Thoracic aorta (tissue), 2 donors: Measurements from ENCODE around the gene KCNMB2. TPM values are rescaled to one million over a fixed set of nuclear protein-coding genes. Genes with fewer than 3 reads are reported as not detected.
"Not testable (repeated sequence)": the region's sequence is repeated elsewhere in the genome, so short reads cannot be mapped to it uniquely, and the experiment has no call there.

Source experiments
- ATAC-seq: fragments of 150-250 bp; one replicate; pipeline ENCODE4 v1.8.0; 2017; ENCODE audit warnings: low read depth; ENCODE audit not compliant: insufficient number of reproducible peaks, low FRiP score
- DNase-seq: peaks from one replicate; pipeline ENCODE4 v3.0.0-alpha.2; 2020; ENCODE audit warnings: low spot score
- H3K27ac ChIP-seq, 2 donors: fragments of 200-600 bp; sonication (generic); 1 replicate in 1 of 2; 2 replicates in 1 of 2; pipeline ENCODE4 v1.5.1; 2016; ENCODE audit warnings: mild to moderate bottlenecking in 2 of 2, moderate library complexity in 2 of 2
- H3K27me3 ChIP-seq: fragments of 200-600 bp; sonication (generic); replicated peaks from 2 replicates; pipeline ENCODE4 v1.6.0; 2016; ENCODE audit warnings: mild to moderate bottlenecking; ENCODE audit not compliant: insufficient read depth
- H3K36me3 ChIP-seq: fragments of 200-600 bp; sonication (generic); one replicate; pipeline ENCODE4 v1.5.1; 2016
- H3K4me1 ChIP-seq, 2 donors: fragments of 200-600 bp; sonication (generic); 1 replicate in 1 of 2; 2 replicates in 1 of 2; pipeline versions ENCODE4 v1.5.1 to v1.6.0; 2016; ENCODE audit warnings: low read depth in 2 of 2, mild to moderate bottlenecking in 1 of 2; ENCODE audit not compliant: control insufficient read depth in 1 of 2
- H3K4me3 ChIP-seq: fragments of 200-600 bp; sonication (generic); 2 replicates; pipeline ENCODE4 v1.5.1; 2016; ENCODE audit warnings: mild to moderate bottlenecking
- H3K9me3 ChIP-seq: fragments of 200-600 bp; sonication (generic); 2 replicates; pipeline ENCODE4 v1.5.1; 2016
- CTCF ChIP-seq: fragments of 200-600 bp; sonication (generic); IDR thresholded peaks from one replicate; pipeline ENCODE4 v1.5.1; 2019; ENCODE audit warnings: antibody characterized with exemption
- total RNA-seq, 2 donors: library from RNA; depleted of rRNA; stranded (reverse); fragments of >200 nt; gene quantifications; one replicate each; pipeline versions ENCODE4 v1.1.0 to v1.2.3, GENCODE V29; 2016

Gene KCNMB2
- total RNA-seq, 2 donors from 2014 or later = not detected

- Histone ChIP-seq H3K4me3 (no peak overlapping the region), H3K27me3 (no peaks in the 10 kb centered on the region), H3K27ac (no peak overlapping the region), H3K4me1 (no peaks in the 10 kb centered on the region), H3K36me3 (no peaks in the 10 kb centered on the region), H3K9me3 (no peaks in the 10 kb centered on the region)
- ATAC-seq (no peak), DNase-seq (no peak)
- TF ChIP-seq CTCF = no peak
Measured at GRCh38 chr3:178513546-178514380, 22.5 kb upstream of the KCNMB2 start.

GRCh38 chr3:178514401-178514800 is 21.8 kb upstream of the KCNMB2 start:
- DNase-seq = no peak
- H3K27me3 ChIP-seq = no peaks in the 10 kb centered on the region
- no peak overlapping the region for H3K4me3 ChIP-seq
- H3K9me3 ChIP-seq = no peaks in the 10 kb centered on the region
- no peak overlapping the region for H3K27ac ChIP-seq
- no peaks in the 10 kb centered on the region for H3K36me3 ChIP-seq
- H3K4me1 ChIP-seq = no peaks in the 10 kb centered on the region
- no peak for TF ChIP-seq CTCF
- no peak for ATAC-seq

- not testable (repeated sequence) for H3K36me3 ChIP-seq, H3K27ac ChIP-seq, H3K4me1 ChIP-seq, H3K9me3 ChIP-seq, H3K27me3 ChIP-seq, ATAC-seq, H3K4me3 ChIP-seq, DNase-seq
Measured at GRCh38 chr3:178515076-178515744, 21.0 kb upstream of the KCNMB2 start.

- TF ChIP-seq CTCF = no peak
- no peak for ATAC-seq
- no peaks in the 10 kb centered on the region for H3K36me3 ChIP-seq
- H3K4me1 ChIP-seq = no peaks in the 10 kb centered on the region
- no peak for DNase-seq
- H3K9me3 ChIP-seq = no peaks in the 10 kb centered on the region
- H3K4me3 ChIP-seq = no peak overlapping the region
- no peaks in the 10 kb centered on the region for H3K27me3 ChIP-seq
- no peak overlapping the region for H3K27ac ChIP-seq
Measured at GRCh38 chr3:178517665-178518334, 18.4 kb upstream of the KCNMB2 start.

- ATAC-seq = no peak
- Histone ChIP-seq H3K27me3 (no peaks in the 10 kb centered on the region), H3K4me1 (no peaks in the 10 kb centered on the region), H3K27ac (no peak overlapping the region), H3K4me3 (no peak overlapping the region), H3K36me3 (no peaks in the 10 kb centered on the region), H3K9me3 (no peaks in the 10 kb centered on the region)
- no peak for DNase-seq
- no peak for TF ChIP-seq CTCF
Measured at GRCh38 chr3:178518660-178519396, 17.4 kb upstream of the KCNMB2 start.
